Stimulated activated CD4-positive, alpha-beta T cell treated with anti-CD3 and anti-CD28 coated beads, Interleukin-15, amount 100 ng/mL, for 24 hours (primary cell): ENCODE data around the gene CRB1.

ENCODE experiments used
- DNase-seq: peaks from one replicate; pipeline ENCODE4 v3.0.0-alpha.2; 2020

Gene CRB1

GRCh38 chr1:197268012-197268411 is at the start of gene CRB1:
Gene CRB1, plus strand, starts transcription at chr1:197268252. Its CDS starts 161 bp downstream, at chr1:197268413.
- no peak for DNase-seq

GRCh38 chr1:197218857-197219256 is 49.2 kb upstream of the CRB1 start:
- DNase-seq: no peak

- no peak for DNase-seq
These were observed 45.9 kb upstream of the CRB1 start for GRCh38 chr1:197222025-197222685.

- no peak for DNase-seq
These were observed 45.3 kb upstream of the CRB1 start for GRCh38 chr1:197222780-197223179.

- no peak for DNase-seq
These were observed 43.9 kb upstream of the CRB1 start for GRCh38 chr1:197224160-197224559.

GRCh38 chr1:197225611-197226010 is 42.4 kb upstream of the CRB1 start:
- no peak for DNase-seq

- DNase-seq: no peak
These were observed 33.5 kb upstream of the CRB1 start for GRCh38 chr1:197234581-197234980.

- DNase-seq: no peak
These were observed 32.7 kb upstream of the CRB1 start for GRCh38 chr1:197235355-197235754.

GRCh38 chr1:197247465-197247864 is 20.6 kb upstream of the CRB1 start:
- no peak for DNase-seq

GRCh38 chr1:197249324-197249723 is 18.7 kb upstream of the CRB1 start:
- DNase-seq: no peak

- no peak for DNase-seq
These were observed 17.4 kb upstream of the CRB1 start for GRCh38 chr1:197250616-197251015.

- no peak for DNase-seq
These were observed 15.1 kb upstream of the CRB1 start for GRCh38 chr1:197252973-197253372.

- DNase-seq: no peak
These were observed 13.2 kb upstream of the CRB1 start for GRCh38 chr1:197254866-197255265.

GRCh38 chr1:197264936-197265567 is 3.0 kb upstream of the CRB1 start:
- DNase-seq: no peak

GRCh38 chr1:197269053-197269452 is 1.0 kb downstream of the CRB1 start:
- DNase-seq: no peak

GRCh38 chr1:197272791-197273190 is 4.7 kb downstream of the CRB1 start:
- no peak for DNase-seq

GRCh38 chr1:197277166-197277565 is 9.1 kb downstream of the CRB1 start:
- no peak for DNase-seq

- DNase-seq: no peak
These were observed 16.3 kb downstream of the CRB1 start for GRCh38 chr1:197284325-197284724.

- no peak for DNase-seq
These were observed 16.9 kb downstream of the CRB1 start for GRCh38 chr1:197284966-197285365.

- no peak for DNase-seq
These were observed 17.6 kb downstream of the CRB1 start for GRCh38 chr1:197285526-197286205.

GRCh38 chr1:197286634-197287033 is 18.6 kb downstream of the CRB1 start:
- no peak for DNase-seq

- no peak for DNase-seq
These were observed 19.8 kb downstream of the CRB1 start for GRCh38 chr1:197287863-197288262.

- DNase-seq: no peak
These were observed 34.7 kb downstream of the CRB1 start for GRCh38 chr1:197302775-197303174.

- no peak for DNase-seq
These were observed 35.4 kb downstream of the CRB1 start for GRCh38 chr1:197303463-197303862.
